AG09309 (cell line): ENCODE results near the gene SLC37A1.

ENCODE experiments used
- DNase-seq: peaks from one replicate; pipeline ENCODE4 v3.0.0-alpha.2; 2010; ENCODE audit warnings: low read depth
- H3K4me3 ChIP-seq: 2 replicates; pipeline ENCODE4 v1.5.1; 2011; ENCODE audit warnings: mild to moderate bottlenecking, low read depth, low read length, moderate library complexity; ENCODE audit not compliant: control insufficient read depth
- TF ChIP-seq, protein P1 (sequence below): IDR thresholded peaks from 2 replicates; pipeline ENCODE4 v1.5.1; 2011; ENCODE audit warnings: mild to moderate bottlenecking, low read depth, low read length, inconsistent platforms; ENCODE audit not compliant: insufficient read depth, control insufficient read depth; ENCODE audit errors: missing control alignments

SLC37A1 gene

DNA sequence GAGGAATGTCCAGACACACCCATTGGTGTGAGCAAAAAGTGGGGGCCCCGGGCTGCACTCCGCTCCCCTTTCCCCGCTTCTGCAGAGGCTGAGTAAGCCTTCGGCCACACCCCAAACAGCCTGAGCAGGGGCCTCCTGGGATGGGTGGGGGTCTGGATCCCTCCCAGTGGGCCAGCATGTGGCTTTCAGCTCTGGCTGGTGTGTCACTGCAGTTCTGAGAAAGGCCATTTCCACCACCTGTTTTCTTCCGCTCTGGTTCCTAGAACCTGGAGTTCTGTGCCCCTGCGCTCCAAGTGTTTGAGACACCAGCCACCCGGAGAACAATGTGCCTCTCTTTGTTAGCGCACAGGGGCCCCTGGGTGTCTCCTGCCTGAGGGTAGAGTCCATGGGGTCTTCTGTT, 30.9 kb downstream of the SLC37A1 start:
- TF ChIP-seq, protein P1, sequence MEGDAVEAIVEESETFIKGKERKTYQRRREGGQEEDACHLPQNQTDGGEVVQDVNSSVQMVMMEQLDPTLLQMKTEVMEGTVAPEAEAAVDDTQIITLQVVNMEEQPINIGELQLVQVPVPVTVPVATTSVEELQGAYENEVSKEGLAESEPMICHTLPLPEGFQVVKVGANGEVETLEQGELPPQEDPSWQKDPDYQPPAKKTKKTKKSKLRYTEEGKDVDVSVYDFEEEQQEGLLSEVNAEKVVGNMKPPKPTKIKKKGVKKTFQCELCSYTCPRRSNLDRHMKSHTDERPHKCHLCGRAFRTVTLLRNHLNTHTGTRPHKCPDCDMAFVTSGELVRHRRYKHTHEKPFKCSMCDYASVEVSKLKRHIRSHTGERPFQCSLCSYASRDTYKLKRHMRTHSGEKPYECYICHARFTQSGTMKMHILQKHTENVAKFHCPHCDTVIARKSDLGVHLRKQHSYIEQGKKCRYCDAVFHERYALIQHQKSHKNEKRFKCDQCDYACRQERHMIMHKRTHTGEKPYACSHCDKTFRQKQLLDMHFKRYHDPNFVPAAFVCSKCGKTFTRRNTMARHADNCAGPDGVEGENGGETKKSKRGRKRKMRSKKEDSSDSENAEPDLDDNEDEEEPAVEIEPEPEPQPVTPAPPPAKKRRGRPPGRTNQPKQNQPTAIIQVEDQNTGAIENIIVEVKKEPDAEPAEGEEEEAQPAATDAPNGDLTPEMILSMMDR = no peak
- no peak for DNase-seq

GRCh38 chr21:42545317-42545716, 31.7 kb downstream of the SLC37A1 start:
- no peak for DNase-seq
- no peak overlapping the region for H3K4me3 ChIP-seq
- TF ChIP-seq, protein P1 = no peak

More for the DNA sequence above, 30.9 kb downstream of the SLC37A1 start:
- no peak overlapping the region for H3K4me3 ChIP-seq

- no peak for DNase-seq
- no peak overlapping the region for H3K4me3 ChIP-seq
Measured at GRCh38 chr21:42545745-42546144, 32.1 kb downstream of the SLC37A1 start.

DNA sequence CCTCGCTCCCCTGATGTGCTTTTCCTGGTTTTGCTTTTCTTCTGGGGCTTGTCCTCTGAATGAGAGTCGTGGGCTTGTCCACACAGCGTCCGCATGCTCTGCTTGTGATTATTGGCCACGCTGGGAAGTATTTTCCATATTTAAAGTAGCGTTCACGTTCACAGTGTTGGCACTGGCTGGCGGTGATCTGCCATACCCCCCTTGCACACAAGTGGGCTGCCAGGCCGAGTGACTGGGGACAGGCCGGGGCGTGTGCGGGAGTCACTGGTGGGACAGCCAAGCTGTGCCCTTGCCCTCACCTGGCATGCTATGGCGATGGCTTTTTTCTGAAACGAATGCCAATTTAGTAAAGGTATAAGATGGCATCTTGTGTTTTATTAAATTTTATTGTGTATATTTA, 32.8 kb downstream of the SLC37A1 start:
- DNase-seq = no peak
- no peak overlapping the region for H3K4me3 ChIP-seq
- TF ChIP-seq, protein P1 = no peak

More at GRCh38 chr21:42545745-42546144, 32.1 kb downstream of the SLC37A1 start:
- TF ChIP-seq, protein P1 = no peak

DNA sequence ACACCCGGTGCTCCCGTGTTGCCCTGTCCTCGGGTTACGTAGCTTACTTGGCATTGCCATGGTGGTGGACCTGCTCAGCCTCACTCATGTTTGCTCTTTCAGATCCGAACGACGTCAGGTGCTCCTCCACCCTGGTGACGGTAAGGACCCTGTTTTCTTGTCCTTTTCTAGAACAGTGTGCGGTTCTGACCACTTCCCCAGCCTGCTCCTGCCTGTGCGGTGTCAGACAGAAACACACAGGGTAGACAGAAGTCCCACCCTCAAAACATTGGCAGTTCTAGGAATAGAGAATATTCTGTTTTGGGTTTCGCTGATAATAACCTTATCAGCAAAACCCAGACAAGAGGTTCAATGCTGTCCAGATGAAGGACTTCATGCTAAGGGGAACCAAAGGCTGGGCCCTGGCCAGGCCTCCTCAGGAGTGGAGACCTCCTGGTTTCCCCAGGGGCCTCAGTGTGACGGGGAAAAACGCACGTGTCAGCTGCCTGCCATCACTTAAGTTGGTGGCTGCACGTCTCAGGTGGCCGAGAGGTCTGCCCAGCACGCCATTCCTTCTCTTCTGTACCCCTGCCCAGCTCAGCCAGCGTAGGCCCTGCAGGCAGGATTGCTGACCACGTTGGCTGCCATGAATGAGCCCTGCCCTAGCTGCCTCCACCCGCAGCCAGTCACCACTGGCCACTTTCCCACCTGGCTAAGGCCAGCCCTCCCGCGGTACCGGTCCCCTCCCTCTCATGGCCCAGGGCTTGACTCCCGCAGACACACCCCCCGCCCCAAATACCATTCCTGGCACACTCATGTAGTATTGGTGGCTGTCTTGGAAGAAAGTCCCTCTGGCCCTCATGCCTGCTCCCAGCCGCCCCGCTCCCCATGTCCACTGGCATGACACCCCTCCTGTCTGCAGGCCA, 33.6 kb downstream of the SLC37A1 start:
- TF ChIP-seq, protein P1 = no peak
- H3K4me3 ChIP-seq = no peak overlapping the region
- no peak for DNase-seq

GRCh38 chr21:42547906-42548365, 34.3 kb downstream of the SLC37A1 start:
- DNase-seq = no peak
- TF ChIP-seq, protein P1 = no peak
- H3K4me3 ChIP-seq = no peak overlapping the region
